Right lobe of liver (tissue), 4 donors: ENCODE measurements around the gene SHROOM1.

Experiments used
- CTCF ChIP-seq, 4 donors: fragments of 200-600 bp in 3 of 4; fragments of 450-650 bp in 1 of 4; IDR thresholded peaks; one replicate each; pipeline versions ENCODE4 v1.5.1 to v1.8.0; 2016 to 2022; ENCODE audit warnings: antibody characterized with exemption in 4 of 4, mild to moderate bottlenecking in 2 of 4
- POLR2A ChIP-seq: fragments of 450-650 bp; IDR thresholded peaks from one replicate; pipeline ENCODE4 v1.6.1; 2017; ENCODE audit warnings: antibody characterized with exemption, mild to moderate bottlenecking
- donor health status: DM: no; HTN: no; CAD: no.
- donor health status: DM: no; HTN: no; CAD: no.
- donor health status: DM: no; HTN: yes; CAD: no.

- TF ChIP-seq CTCF (IDR thresholded peaks at IDR 0.05) (no peak), POLR2A (peak; percentile 58)
These were observed 40.4 kb upstream of the SHROOM1 start for GRCh38 chr5:132870801-132871200.
